K562 (cell line): ENCODE measurements around the gene CHD3. TPM values are rescaled to one million over a fixed set of nuclear protein-coding genes. Genes with fewer than 3 reads are reported as not detected.

Source experiments
- E2F5 ChIP-seq: sonication (generic); formaldehyde crosslinking; IDR thresholded peaks from 2 replicates; pipeline ENCODE4 v1.8.0; 2022; ENCODE audit warnings: mild to moderate bottlenecking, missing genetic modification reagents
- MNT ChIP-seq, 2 experiments: fragments of 450-650 bp; conservative IDR thresholded peaks; 2 replicates each; pipeline ENCODE4 v1.6.1; 2017; ENCODE audit warnings: mild to moderate bottlenecking in 2 of 2, moderate library complexity in 2 of 2
- NRF1 ChIP-seq, 2 experiments: fragments of 450-650 bp; IDR thresholded peaks in 1 of 2; conservative IDR thresholded peaks in 1 of 2; 2 replicates each; pipeline ENCODE4 v1.6.1; 2014; ENCODE audit warnings: mild to moderate bottlenecking in 2 of 2
- PHF8 ChIP-seq: fragments of 200-600 bp; sonication (generic); IDR thresholded peaks from 2 replicates; pipeline ENCODE4 v1.6.1; 2012; ENCODE audit warnings: mixed run types, mild to moderate bottlenecking, inconsistent platforms, low read length, moderate library complexity, borderline replicate concordance
- RBFOX2 ChIP-seq: fragments of 200-400 bp; formaldehyde crosslinking; IDR thresholded peaks from 2 replicates; pipeline ENCODE4 v1.6.1; 2017; ENCODE audit warnings: low read depth, mild to moderate bottlenecking, low read length, moderate library complexity
- RNF2 ChIP-seq: sonication (generic); IDR thresholded peaks from 2 replicates; pipeline ENCODE4 v1.6.1; 2016
- SIN3A ChIP-seq, 2 experiments: fragments of 150-350 bp in 1 of 2; IDR thresholded peaks; 2 replicates each; pipeline ENCODE4 v1.6.1; 2011 to 2016; ENCODE audit warnings: borderline replicate concordance in 2 of 2, low read depth in 2 of 2, low read length in 2 of 2, mild to moderate bottlenecking in 2 of 2, moderate library complexity in 2 of 2; ENCODE audit not compliant: control insufficient read depth in 1 of 2
- SMARCA5 ChIP-seq: fragments of 450-650 bp; IDR thresholded peaks from 2 replicates; pipeline ENCODE4 v1.6.1; 2016
- ZBTB17 ChIP-seq: fragments of 450-650 bp; formaldehyde crosslinking; IDR thresholded peaks from 2 replicates; pipeline ENCODE4 v1.4.0; 2020; ENCODE audit warnings: mild to moderate bottlenecking
- ZNF41 ChIP-seq: fragments of 250-450 bp; sonication (Bioruptor Pico); conservative IDR thresholded peaks from 2 replicates; pipeline ENCODE4 v1.4.0; 2020; ENCODE audit warnings: mild to moderate bottlenecking
- polyA plus RNA-seq, 8 experiments: library from polyadenylated mRNA; depleted of rRNA in 4 of 8; stranded (reverse) in 5 of 8; unstranded in 3 of 8; fragments of >200 nt; fragmentation: Nextera tagmentation in 2 of 8; fragmentation: Illumina TruSeq in 1 of 8; extraction: Ambion mirVana in 2 of 8; extraction: Trizol in 1 of 8; gene quantifications; 2 replicates each; pipeline versions ENCODE4 v1.2.1 to v1.2.3, GENCODE V29; 2011 to 2014; ENCODE audit warnings: inconsistent platforms in 1 of 8, missing spikeins in 1 of 8
- total RNA-seq, 7 experiments: library from RNA; depleted of rRNA in 6 of 7; stranded (reverse); fragments of >200 nt in 6 of 7; fragmentation: Illumina TruSeq in 2 of 7; extraction: Trizol in 2 of 7; gene quantifications; 2 replicates each; pipeline versions ENCODE4 v1.2.1 to v1.2.3, GENCODE V29; 2011 to 2021; ENCODE audit warnings: low replicate concordance in 1 of 7
- TF ChIP-seq, protein P1 (sequence below), 3 experiments: IDR thresholded peaks in 2 of 3; conservative IDR thresholded peaks in 1 of 3; 2 replicates each; pipeline ENCODE4 v1.5.1; 2011 to 2012; ENCODE audit warnings: low read length in 3 of 3, mild to moderate bottlenecking in 3 of 3, control low read depth in 2 of 3, improper control_type of control experiment in 1 of 3, inconsistent platforms in 1 of 3, low read depth in 1 of 3, mixed read lengths in 1 of 3, moderate library complexity in 1 of 3; ENCODE audit not compliant: insufficient read depth in 2 of 3

CHD3 gene
- total and polyA plus RNA-seq, 9 of the 15 experiments (the other 6 are each of a cell fraction or from before 2014, with no cell fraction given): 0.39 to 38.2 (median 21.2) TPM

- TF ChIP-seq, protein P1, sequence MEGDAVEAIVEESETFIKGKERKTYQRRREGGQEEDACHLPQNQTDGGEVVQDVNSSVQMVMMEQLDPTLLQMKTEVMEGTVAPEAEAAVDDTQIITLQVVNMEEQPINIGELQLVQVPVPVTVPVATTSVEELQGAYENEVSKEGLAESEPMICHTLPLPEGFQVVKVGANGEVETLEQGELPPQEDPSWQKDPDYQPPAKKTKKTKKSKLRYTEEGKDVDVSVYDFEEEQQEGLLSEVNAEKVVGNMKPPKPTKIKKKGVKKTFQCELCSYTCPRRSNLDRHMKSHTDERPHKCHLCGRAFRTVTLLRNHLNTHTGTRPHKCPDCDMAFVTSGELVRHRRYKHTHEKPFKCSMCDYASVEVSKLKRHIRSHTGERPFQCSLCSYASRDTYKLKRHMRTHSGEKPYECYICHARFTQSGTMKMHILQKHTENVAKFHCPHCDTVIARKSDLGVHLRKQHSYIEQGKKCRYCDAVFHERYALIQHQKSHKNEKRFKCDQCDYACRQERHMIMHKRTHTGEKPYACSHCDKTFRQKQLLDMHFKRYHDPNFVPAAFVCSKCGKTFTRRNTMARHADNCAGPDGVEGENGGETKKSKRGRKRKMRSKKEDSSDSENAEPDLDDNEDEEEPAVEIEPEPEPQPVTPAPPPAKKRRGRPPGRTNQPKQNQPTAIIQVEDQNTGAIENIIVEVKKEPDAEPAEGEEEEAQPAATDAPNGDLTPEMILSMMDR (IDR thresholded peaks at IDR 0.05 in 2 of 3, conservative IDR thresholded peaks at IDR 0.05 in 1 of 3; ENCODE audit: insufficient read depth in 2 of 3, low read depth in 1 of 3, low read length in 3 of 3): 0 out of 6 replicates have a peak, but pooled peaks of 1 of the 3 experiments have one; percentile 3
- TF ChIP-seq MNT (conservative IDR thresholded peaks at IDR 0.05) (peak in 1 of 2 experiments; percentile 2; a peak in 2 of 4 replicates), ZNF41 (CRISPR knock-in tag) (no peak), NRF1 (conservative IDR thresholded peaks at IDR 0.05 in 1 of 2, IDR thresholded peaks at IDR 0.05 in 1 of 2) (peak in 1 of 2 experiments; percentile 43; a peak in 2 of 4 replicates), SMARCA5 (no peak), SIN3A (IDR thresholded peaks at IDR 0.05; ENCODE audit: borderline replicate concordance in 2 of 2, control insufficient read depth in 1 of 2, low read depth in 2 of 2, low read length in 2 of 2) (peak in 1 of 2 experiments; percentile 15; a peak in 1 of 4 replicates), RBFOX2 (peak; percentile 42; the same call in 1 of the 2 replicates), E2F5 (CRISPR knock-in tag) (no peak), PHF8 (peak; percentile 10; the same call in 1 of the 2 replicates), RNF2 (no peak), ZBTB17 (CRISPR knock-in tag) (no peak)
Measured at GRCh38 chr17:7886227-7887037, 2.2 kb upstream of the CHD3 start (continued).
